Small intestine (tissue), 4 donors: ENCODE results near the gene ZC3H12C. TPM values are rescaled to one million over a fixed set of nuclear protein-coding genes. Genes with fewer than 3 reads are reported as not detected.

Source experiments
- polyA plus RNA-seq, 4 donors: library from polyadenylated mRNA; stranded (reverse) in 3 of 4; unstranded in 1 of 4; fragments of 200-250 nt in 3 of 4; fragments of 120-200 nt in 1 of 4; gene quantifications; one replicate each; pipeline versions ENCODE4 v1.2.1 to v1.2.3, GENCODE V29; 2013
- donor health status: healthy with polysubstance abuse.
- donor health status: Bipolar disorder and iron deficiency.
- donor health status: healthy.

ZC3H12C gene
- polyA plus RNA-seq, 4 donors: 0.27 to 16.8 (median 1.1) TPM

Other genes starting within 250 kb of the ZC3H12C start
- gene RDX, start 203.2 kb downstream of the ZC3H12C start, polyA plus RNA-seq: 10 to 100 TPM in 1 of 4 donors, 1 to 10 TPM in 3; 1.6 to 60.6 (median 6.7) TPM